ENCODE results near the gene C20orf141.

C20orf141 gene

GRCh38 chr20:2809690-2810089 is 5.1 kb upstream of the C20orf141 start:
- H3K27me3 ChIP-seq (ENCODE audit: control insufficient read depth, insufficient read depth, low read length) = peaks cover 24% of the 10 kb centered on the region
- no peaks in the 10 kb centered on the region for H3K9me3 ChIP-seq (ENCODE audit: control insufficient read depth, insufficient read depth, low read length)
- no peaks in the 10 kb centered on the region for H3K36me3 ChIP-seq (ENCODE audit: control insufficient read depth, insufficient read depth, low read length)
- DNase-seq (ENCODE audit: low read depth, low spot score) = no peak
- 0 out of 2 replicates have a peak, but pooled peaks cover 2% of the 10 kb centered on the region for H3K4me1 ChIP-seq (ENCODE audit: control insufficient read depth, insufficient read depth, low read length)
- no CpG with 5 or more reads among the region's 10 CpGs for WGBS (ENCODE audit: insufficient coverage, insufficient read length)
- H3K27ac ChIP-seq (ENCODE audit: low read length) = no peak overlapping the region
- no peak overlapping the region for H3K4me3 ChIP-seq (ENCODE audit: low read length)

DNA sequence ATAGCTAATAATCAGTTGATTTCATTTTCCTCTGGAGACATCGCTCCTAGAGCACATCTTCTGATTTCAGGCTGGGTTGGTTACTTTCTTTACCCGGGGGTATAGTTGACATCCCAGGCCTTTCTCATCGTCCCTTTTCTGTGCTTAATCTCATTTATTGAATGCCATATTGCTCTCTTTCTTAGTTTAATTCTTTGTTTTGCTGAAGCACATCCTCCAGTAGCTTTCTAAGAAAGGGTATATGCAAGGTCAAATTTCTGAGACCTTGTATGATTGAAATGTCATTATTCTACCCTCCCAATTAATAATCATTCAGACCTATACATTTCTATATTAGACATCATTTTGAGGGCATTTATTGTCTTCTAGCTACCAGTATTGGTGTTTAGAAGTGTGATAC is 2.6 kb upstream of the C20orf141 start:
- Histone ChIP-seq H3K27me3 (ENCODE audit: control insufficient read depth, insufficient read depth, low read length) (peaks cover 2% of the 10 kb centered on the region; the same call in 1 of the 2 replicates), H3K27ac (ENCODE audit: low read length) (no peak overlapping the region), H3K36me3 (ENCODE audit: control insufficient read depth, insufficient read depth, low read length) (no peaks in the 10 kb centered on the region), H3K9me3 (ENCODE audit: control insufficient read depth, insufficient read depth, low read length) (no peaks in the 10 kb centered on the region), H3K4me1 (ENCODE audit: control insufficient read depth, insufficient read depth, low read length) (no peaks in the 10 kb centered on the region), H3K4me3 (ENCODE audit: low read length) (no peak overlapping the region)
- WGBS (ENCODE audit: insufficient coverage, insufficient read length) = no CpG with 5 or more reads among the region's 3 CpGs
- no peak for DNase-seq (ENCODE audit: low read depth, low spot score)

- Histone ChIP-seq H3K36me3 (ENCODE audit: control insufficient read depth, insufficient read depth, low read length) (no peaks in the 10 kb centered on the region), H3K4me3 (ENCODE audit: low read length) (no peak overlapping the region), H3K27me3 (ENCODE audit: control insufficient read depth, insufficient read depth, low read length) (no peaks in the 10 kb centered on the region), H3K9me3 (ENCODE audit: control insufficient read depth, insufficient read depth, low read length) (no peaks in the 10 kb centered on the region), H3K4me1 (ENCODE audit: control insufficient read depth, insufficient read depth, low read length) (no peaks in the 10 kb centered on the region), H3K27ac (ENCODE audit: low read length) (no peak overlapping the region)
- WGBS (ENCODE audit: insufficient coverage, insufficient read length) = no CpG with 5 or more reads among the region's 1 CpG
- no peak for DNase-seq (ENCODE audit: low read depth, low spot score)
These were observed 711 bp upstream of the C20orf141 start for GRCh38 chr20:2814076-2814475.

DNA sequence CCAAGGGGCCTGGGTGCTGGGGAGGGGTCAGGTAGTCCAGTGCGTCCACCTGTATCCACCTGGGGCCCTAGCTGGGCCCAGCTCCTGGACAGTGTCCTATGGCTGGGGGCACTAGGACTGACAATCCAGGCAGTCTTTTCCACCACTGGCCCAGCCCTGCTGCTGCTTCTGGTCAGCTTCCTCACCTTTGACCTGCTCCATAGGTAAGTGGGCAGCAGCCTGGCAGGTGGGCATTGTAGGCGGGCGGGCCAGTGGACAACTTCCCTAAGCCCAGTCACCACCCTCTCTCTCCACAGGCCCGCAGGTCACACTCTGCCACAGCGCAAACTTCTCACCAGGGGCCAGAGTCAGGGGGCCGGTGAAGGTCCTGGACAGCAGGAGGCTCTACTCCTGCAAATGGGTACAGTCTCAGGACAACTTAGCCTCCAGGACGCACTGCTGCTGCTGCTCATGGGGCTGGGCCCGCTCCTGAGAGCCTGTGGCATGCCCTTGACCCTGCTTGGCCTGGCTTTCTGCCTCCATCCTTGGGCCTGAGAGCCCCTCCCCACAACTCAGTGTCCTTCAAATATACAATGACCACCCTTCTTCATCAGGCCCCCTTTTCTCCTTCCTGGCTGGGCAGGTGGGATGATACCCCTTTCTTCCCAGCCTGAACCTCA is 584 bp downstream of the C20orf141 start:
- no peaks in the 10 kb centered on the region for H3K9me3 ChIP-seq (ENCODE audit: control insufficient read depth, insufficient read depth, low read length)
- H3K27ac ChIP-seq (ENCODE audit: low read length) = no peak overlapping the region
- H3K27me3 ChIP-seq (ENCODE audit: control insufficient read depth, insufficient read depth, low read length) = no peaks in the 10 kb centered on the region; the same call in 1 of the 2 replicates
- WGBS (ENCODE audit: insufficient coverage, insufficient read length) = no CpG with 5 or more reads among the region's 8 CpGs
- no peaks in the 10 kb centered on the region for H3K36me3 ChIP-seq (ENCODE audit: control insufficient read depth, insufficient read depth, low read length)
- no peak overlapping the region for H3K4me3 ChIP-seq (ENCODE audit: low read length)
- no peak for DNase-seq (ENCODE audit: low read depth, low spot score)
- 0 out of 2 replicates have a peak, but pooled peaks cover 2% of the 10 kb centered on the region for H3K4me1 ChIP-seq (ENCODE audit: control insufficient read depth, insufficient read depth, low read length)

- Histone ChIP-seq H3K27me3 (ENCODE audit: control insufficient read depth, insufficient read depth, low read length) (peaks cover 1% of the 10 kb centered on the region; the same call in 1 of the 2 replicates), H3K27ac (ENCODE audit: low read length) (no peak within 1 kb of the TSS), H3K4me1 (ENCODE audit: control insufficient read depth, insufficient read depth, low read length) (peaks cover 3% of the 10 kb centered on the region; the same call in 1 of the 2 replicates), H3K4me3 (ENCODE audit: low read length) (no peak within 1 kb of the TSS), H3K9me3 (ENCODE audit: control insufficient read depth, insufficient read depth, low read length) (no peaks in the 10 kb centered on the region), H3K36me3 (ENCODE audit: control insufficient read depth, insufficient read depth, low read length) (no peaks in the 10 kb centered on the region)
- WGBS (ENCODE audit: insufficient coverage, insufficient read length) = no CpG with 5 or more reads among the region's 10 CpGs
- no peak for DNase-seq (ENCODE audit: low read depth, low spot score)
These were observed 1.3 kb downstream of the C20orf141 start, which contains the start of gene TMEM239 for GRCh38 chr20:2816030-2816582. TMEM239 (plus strand) TSS chr20:2816364; CDS start chr20:2816555, 191 bp downstream.

DNA sequence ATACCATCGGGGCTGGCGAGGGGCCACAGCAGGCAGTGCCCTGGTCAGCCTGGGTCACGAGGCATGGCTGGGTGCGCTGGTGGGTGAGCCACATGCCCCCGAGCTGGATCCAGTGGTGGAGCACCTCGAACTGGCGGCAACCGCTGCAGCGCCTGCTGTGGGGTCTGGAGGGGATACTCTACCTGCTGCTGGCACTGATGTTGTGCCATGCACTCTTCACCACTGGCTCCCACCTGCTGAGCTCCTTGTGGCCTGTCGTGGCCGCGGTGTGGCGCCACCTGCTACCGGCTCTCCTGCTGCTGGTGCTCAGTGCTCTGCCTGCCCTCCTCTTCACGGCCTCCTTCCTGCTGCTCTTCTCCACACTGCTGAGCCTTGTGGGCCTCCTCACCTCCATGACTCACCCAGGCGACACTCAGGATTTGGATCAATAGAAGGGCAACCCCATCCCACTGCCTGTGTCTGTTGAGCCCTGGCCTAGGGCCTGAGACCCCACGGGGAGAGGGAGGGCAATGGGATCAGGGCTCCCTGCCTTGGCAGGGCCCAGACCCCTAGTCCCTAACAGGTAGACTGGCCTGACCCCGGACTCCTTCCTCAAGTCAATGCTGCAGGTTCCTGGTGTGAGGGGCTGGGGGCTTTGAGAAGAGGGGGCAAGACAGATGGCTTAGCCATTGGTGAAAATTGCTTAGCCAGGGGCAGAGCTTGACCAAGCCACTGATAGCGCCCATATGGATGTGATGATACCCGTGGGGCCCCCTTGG is 2.0 kb downstream of the C20orf141 start:
- no CpG with 5 or more reads among the region's 20 CpGs for WGBS (ENCODE audit: insufficient coverage, insufficient read length)
- no peak overlapping the region for H3K27ac ChIP-seq (ENCODE audit: low read length)
- DNase-seq (ENCODE audit: low read depth, low spot score) = no peak
- H3K9me3 ChIP-seq (ENCODE audit: control insufficient read depth, insufficient read depth, low read length) = no peaks in the 10 kb centered on the region
- no peaks in the 10 kb centered on the region for H3K36me3 ChIP-seq (ENCODE audit: control insufficient read depth, insufficient read depth, low read length)
- H3K4me3 ChIP-seq (ENCODE audit: low read length) = no peak overlapping the region
- H3K4me1 ChIP-seq (ENCODE audit: control insufficient read depth, insufficient read depth, low read length) = peaks cover 3% of the 10 kb centered on the region; the same call in 1 of the 2 replicates
- peaks cover 1% of the 10 kb centered on the region; the same call in 1 of the 2 replicates for H3K27me3 ChIP-seq (ENCODE audit: control insufficient read depth, insufficient read depth, low read length)

DNA sequence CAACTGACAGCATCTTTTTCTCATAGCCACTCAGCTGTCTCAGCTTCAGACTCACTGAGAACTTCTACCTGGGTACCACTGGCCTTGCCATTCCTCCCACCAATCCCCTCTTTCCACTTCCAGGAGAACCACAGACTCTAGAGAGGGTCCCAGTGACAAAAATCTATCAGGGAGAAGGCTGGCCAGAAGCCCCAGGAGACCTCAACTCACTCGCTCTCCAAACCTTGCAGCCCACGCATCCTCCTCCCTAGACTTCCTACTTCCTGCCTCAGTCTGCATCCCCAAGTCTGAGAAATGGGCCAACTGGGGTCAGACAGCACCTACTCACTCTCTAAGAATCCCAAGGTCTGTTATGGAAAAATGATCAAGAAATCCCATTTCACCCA is 2.5 kb downstream of the C20orf141 start:
- no peak overlapping the region for H3K27ac ChIP-seq (ENCODE audit: low read length)
- no peaks in the 10 kb centered on the region for H3K9me3 ChIP-seq (ENCODE audit: control insufficient read depth, insufficient read depth, low read length)
- no CpG with 5 or more reads among the region's 2 CpGs for WGBS (ENCODE audit: insufficient coverage, insufficient read length)
- H3K27me3 ChIP-seq (ENCODE audit: control insufficient read depth, insufficient read depth, low read length) = peaks cover 3% of the 10 kb centered on the region; the same call in 1 of the 2 replicates
- DNase-seq (ENCODE audit: low read depth, low spot score) = no peak
- H3K4me3 ChIP-seq (ENCODE audit: low read length) = no peak overlapping the region
- H3K4me1 ChIP-seq (ENCODE audit: control insufficient read depth, insufficient read depth, low read length) = peaks cover 3% of the 10 kb centered on the region
- no peaks in the 10 kb centered on the region for H3K36me3 ChIP-seq (ENCODE audit: control insufficient read depth, insufficient read depth, low read length)

- no peak for DNase-seq (ENCODE audit: low read depth, low spot score)
- no peak overlapping the region for H3K4me3 ChIP-seq (ENCODE audit: low read length)
- no peaks in the 10 kb centered on the region for H3K9me3 ChIP-seq (ENCODE audit: control insufficient read depth, insufficient read depth, low read length)
- WGBS (ENCODE audit: insufficient coverage, insufficient read length) = no CpG with 5 or more reads among the region's 7 CpGs
- H3K27ac ChIP-seq (ENCODE audit: low read length) = no peak overlapping the region
- H3K27me3 ChIP-seq (ENCODE audit: control insufficient read depth, insufficient read depth, low read length) = peaks cover 3% of the 10 kb centered on the region; the same call in 1 of the 2 replicates
- no peaks in the 10 kb centered on the region for H3K36me3 ChIP-seq (ENCODE audit: control insufficient read depth, insufficient read depth, low read length)
- H3K4me1 ChIP-seq (ENCODE audit: control insufficient read depth, insufficient read depth, low read length) = peaks cover 3% of the 10 kb centered on the region
These were observed 3.3 kb downstream of the C20orf141 start for GRCh38 chr20:2817891-2818595.

DNA sequence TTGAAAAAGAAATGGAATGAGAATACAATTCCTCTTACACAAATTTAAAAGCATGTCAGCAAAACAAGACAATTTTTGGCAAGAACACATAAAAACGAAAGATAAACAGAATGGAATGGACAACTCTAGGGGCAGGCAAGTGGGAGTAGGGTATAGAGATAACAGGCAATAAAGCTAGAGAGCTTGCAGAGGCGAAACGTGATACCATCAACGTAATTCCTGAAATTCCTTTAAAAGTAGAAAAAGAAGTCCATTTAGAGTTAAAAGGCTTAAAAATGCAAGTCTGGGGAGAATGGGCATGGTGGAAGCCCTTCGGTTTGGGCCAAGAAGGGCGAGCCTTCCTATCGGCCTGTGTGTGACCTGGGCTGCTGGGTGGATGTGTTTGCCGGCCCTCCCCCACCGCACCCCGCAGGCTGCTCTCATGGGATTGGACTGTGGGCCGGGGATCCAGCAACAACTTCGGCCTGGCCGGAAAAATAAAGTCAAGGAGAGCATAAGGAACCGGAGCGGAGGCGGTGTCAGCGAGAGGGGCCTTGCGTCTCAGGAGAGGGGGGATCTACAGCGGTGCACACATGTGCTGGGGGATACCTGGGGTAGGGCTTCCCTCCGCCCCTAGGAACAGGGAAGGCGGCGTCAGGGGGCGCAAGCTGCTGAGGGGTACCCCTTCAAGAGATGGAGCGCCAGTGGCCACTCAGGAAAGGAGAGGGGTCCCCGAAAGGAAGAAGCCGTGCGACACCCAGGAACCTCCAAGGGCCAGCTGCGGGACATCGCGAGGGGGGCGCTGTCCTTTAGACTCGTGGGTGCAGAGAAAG is 5.5 kb downstream of the C20orf141 start:
- Histone ChIP-seq H3K27me3 (ENCODE audit: control insufficient read depth, insufficient read depth, low read length) (peaks cover 3% of the 10 kb centered on the region; the same call in 1 of the 2 replicates), H3K36me3 (ENCODE audit: control insufficient read depth, insufficient read depth, low read length) (no peaks in the 10 kb centered on the region), H3K9me3 (ENCODE audit: control insufficient read depth, insufficient read depth, low read length) (no peaks in the 10 kb centered on the region), H3K27ac (ENCODE audit: low read length) (no peak overlapping the region), H3K4me3 (ENCODE audit: low read length) (no peak overlapping the region; the same call in 1 of the 2 replicates), H3K4me1 (ENCODE audit: control insufficient read depth, insufficient read depth, low read length) (peaks cover 3% of the 10 kb centered on the region)
- DNase-seq (ENCODE audit: low read depth, low spot score) = no peak
- WGBS (ENCODE audit: insufficient coverage, insufficient read length) = no CpG with 5 or more reads among the region's 32 CpGs

Data from iPS DF 6.9 (cell line).